Smooth muscle cell (in vitro differentiated cells): ENCODE results near the gene KIAA1671. TPM values are rescaled to one million over a fixed set of nuclear protein-coding genes. Genes with fewer than 3 reads are reported as not detected.

ENCODE experiments used
- DNase-seq: peaks from one replicate; lab custom pipeline; 2025; ENCODE audit not compliant: unreplicated experiment; lab: John Stamatoyannopoulos, UW
- H2AFZ ChIP-seq: fragments of 200-600 bp; sonication (generic); 2 replicates; pipeline ENCODE4 v1.6.0; 2016; ENCODE audit warnings: antibody characterized with exemption, low read depth, mild to moderate bottlenecking
- H3F3A ChIP-seq: fragments of 200-600 bp; sonication (generic); 2 replicates; pipeline ENCODE4 v1.6.0; 2017; ENCODE audit warnings: antibody characterized with exemption, low read depth
- H3K27ac ChIP-seq: fragments of 200-600 bp; sonication (generic); 2 replicates; pipeline ENCODE4 v1.5.1; 2016; ENCODE audit warnings: low read depth, mild to moderate bottlenecking
- H3K27me3 ChIP-seq: fragments of 200-600 bp; sonication (generic); 2 replicates; pipeline ENCODE4 v1.6.1; 2016; ENCODE audit warnings: low read depth, mild to moderate bottlenecking
- H3K36me3 ChIP-seq: fragments of 200-600 bp; sonication (generic); 2 replicates; pipeline ENCODE4 v1.5.1; 2016; ENCODE audit warnings: low read depth
- H3K4me1 ChIP-seq: fragments of 200-600 bp; sonication (generic); 2 replicates; pipeline ENCODE4 v1.5.1; 2016; ENCODE audit warnings: low read depth
- H3K4me2 ChIP-seq: fragments of 200-600 bp; sonication (generic); 2 replicates; pipeline ENCODE4 v1.6.0; 2016; ENCODE audit warnings: mild to moderate bottlenecking
- H3K4me3 ChIP-seq: fragments of 200-600 bp; sonication (generic); 2 replicates; pipeline ENCODE4 v1.5.1; 2016; ENCODE audit warnings: mild to moderate bottlenecking
- H3K79me2 ChIP-seq: fragments of 200-600 bp; sonication (generic); 2 replicates; pipeline ENCODE4 v1.6.0; 2016; ENCODE audit warnings: low read depth, mild to moderate bottlenecking
- H3K9ac ChIP-seq: fragments of 200-600 bp; sonication (generic); 2 replicates; pipeline ENCODE4 v1.6.0; 2016; ENCODE audit warnings: low read depth
- H3K9me3 ChIP-seq: fragments of 200-600 bp; sonication (generic); replicated peaks from 2 replicates; pipeline ENCODE4 v1.5.1; 2016; ENCODE audit warnings: low read depth
- H4K20me1 ChIP-seq: fragments of 200-600 bp; sonication (generic); 2 replicates; pipeline ENCODE4 v1.6.0; 2016; ENCODE audit warnings: low read depth
- CTCF ChIP-seq: fragments of 200-600 bp; sonication (generic); IDR thresholded peaks from 2 replicates; pipeline ENCODE4 v1.5.1; 2017; ENCODE audit warnings: borderline replicate concordance, mild to moderate bottlenecking, antibody characterized with exemption; ENCODE audit not compliant: insufficient read depth, poor library complexity, severe bottlenecking
- WGBS: methylation state at CpG from one replicate; pipeline ENCODE4 v1.1.7; 2016; ENCODE audit warnings: low lambda C conversion rate; 5-methylcytosine and 5-hydroxymethylcytosine counted together
- polyA plus RNA-seq: library from polyadenylated mRNA; unstranded; fragments of >200 nt; fragmentation: Nextera tagmentation; extraction: Ambion mirVana; gene quantifications from 2 replicates; pipeline ENCODE4 v1.2.1, GENCODE V29; 2016
- total RNA-seq: library from RNA; depleted of rRNA; stranded (reverse); fragments of >200 nt; gene quantifications from 2 replicates; pipeline ENCODE4 v1.2.3, GENCODE V29; 2014

The KIAA1671 gene
- total and polyA plus RNA-seq, 2 experiments from 2014 or later, result 1.7 to 7.6 TPM

GRCh38 chr22:25062386-25063085 is 110.0 kb downstream of the KIAA1671 start:
- no peak for TF ChIP-seq CTCF
- WGBS, result 42% methylated on average over 12 of the region's 16 CpGs
- H3K36me3 ChIP-seq, result no peaks in the 10 kb centered on the region
- no peaks in the 10 kb centered on the region for H3K4me1 ChIP-seq
- no peaks in the 10 kb centered on the region for H3K9me3 ChIP-seq
- no peak overlapping the region for H3K9ac ChIP-seq
- no peaks in the 10 kb centered on the region for H4K20me1 ChIP-seq
- no peak for DNase-seq
- no peak overlapping the region for H3K4me3 ChIP-seq
- peak overlapping the region; percentile 1 for H2AFZ ChIP-seq
- no peaks in the 10 kb centered on the region for H3K79me2 ChIP-seq
- H3K27me3 ChIP-seq, result no peaks in the 10 kb centered on the region
- peak overlapping the region; percentile 57 for H3K27ac ChIP-seq
- no peaks in the 10 kb centered on the region for H3F3A ChIP-seq
- peak overlapping the region; percentile 21 for H3K4me2 ChIP-seq

DNA sequence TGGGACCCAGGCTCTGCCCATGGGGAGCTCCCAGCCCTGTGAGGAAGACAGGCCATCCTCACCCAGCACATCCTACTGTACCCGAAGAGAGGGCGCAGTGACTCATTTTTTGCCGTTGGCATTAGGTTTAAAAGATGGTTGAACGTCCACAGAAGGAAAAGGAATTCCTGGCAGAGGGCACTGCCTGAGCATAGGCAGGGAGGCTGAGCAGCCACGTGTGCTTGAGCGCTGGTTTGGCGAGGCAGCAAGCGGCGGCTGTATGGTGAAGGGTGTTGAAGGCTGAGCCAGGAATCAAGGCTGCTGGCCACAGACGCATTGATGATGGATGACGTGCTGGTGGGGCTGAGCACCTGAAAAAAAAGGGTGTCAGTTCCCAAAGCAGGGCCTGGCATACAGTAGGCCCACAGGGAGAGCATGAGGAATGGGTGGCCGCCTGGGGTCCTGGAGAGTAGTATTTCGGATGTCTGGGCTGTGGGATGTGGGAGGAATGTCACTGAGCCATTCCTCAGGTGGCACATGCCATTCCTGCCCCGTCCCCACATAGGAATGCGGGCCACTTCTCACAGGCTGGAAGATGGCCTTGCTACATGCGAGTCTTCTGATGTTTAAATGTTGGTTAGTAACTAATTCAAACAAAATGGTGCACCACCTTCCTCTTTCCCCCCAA is 112.5 kb downstream of the KIAA1671 start:
- H3K4me3 ChIP-seq, result no peak overlapping the region
- no peaks in the 10 kb centered on the region for H3K36me3 ChIP-seq
- H4K20me1 ChIP-seq, result no peaks in the 10 kb centered on the region
- no peak overlapping the region for H3K27ac ChIP-seq
- TF ChIP-seq CTCF, result no peak
- no peaks in the 10 kb centered on the region for H3F3A ChIP-seq
- H3K9ac ChIP-seq, result no peak overlapping the region
- H3K27me3 ChIP-seq, result no peaks in the 10 kb centered on the region
- H3K9me3 ChIP-seq, result no peaks in the 10 kb centered on the region
- WGBS, result 98% methylated on average over 16 of the region's 16 CpGs
- H3K79me2 ChIP-seq, result no peaks in the 10 kb centered on the region
- H3K4me2 ChIP-seq, result no peak overlapping the region
- no peak overlapping the region for H2AFZ ChIP-seq
- DNase-seq, result no peak
- H3K4me1 ChIP-seq, result no peaks in the 10 kb centered on the region

DNA sequence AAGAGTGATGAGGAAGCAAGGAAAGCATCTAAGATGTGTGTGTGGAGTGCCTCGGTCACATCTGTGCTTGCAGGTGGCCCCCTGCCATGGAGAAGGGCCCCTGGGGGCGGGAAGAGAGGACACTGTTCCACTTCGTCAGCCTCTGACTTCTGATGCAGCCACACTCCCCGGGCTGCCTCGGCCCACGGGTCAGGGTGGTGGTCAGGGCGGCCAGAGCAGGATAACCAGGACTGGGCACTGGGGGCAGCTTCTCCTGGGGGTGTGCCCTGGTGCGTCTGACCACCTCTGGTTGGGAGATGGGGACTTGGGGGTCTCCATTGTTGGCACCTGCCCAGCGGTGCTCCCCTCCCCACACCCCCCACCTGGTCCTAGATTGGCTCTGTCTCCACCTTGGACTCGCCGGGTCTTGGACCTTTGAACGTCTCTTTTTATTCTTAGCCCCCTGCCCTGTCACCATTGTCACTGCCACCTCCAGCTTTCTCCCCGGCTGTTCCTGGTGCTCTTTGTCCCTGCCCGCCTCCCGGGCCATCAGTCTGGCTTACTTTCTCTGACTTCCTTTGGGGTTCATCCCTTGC is 114.4 kb downstream of the KIAA1671 start:
- Histone ChIP-seq H3K27me3 (no peaks in the 10 kb centered on the region), H3K4me1 (no peaks in the 10 kb centered on the region), H3K27ac (no peak overlapping the region), H3K4me2 (no peak overlapping the region), H3K36me3 (no peaks in the 10 kb centered on the region), H2AFZ (no peak overlapping the region), H3K79me2 (no peaks in the 10 kb centered on the region), H3F3A (no peaks in the 10 kb centered on the region), H3K9me3 (no peaks in the 10 kb centered on the region), H3K4me3 (no peak overlapping the region), H3K9ac (no peak overlapping the region), H4K20me1 (no peaks in the 10 kb centered on the region)
- no peak for TF ChIP-seq CTCF
- WGBS, result 98% methylated on average over 13 of the region's 15 CpGs
- no peak for DNase-seq
